Amniotic stem cell (primary cell): Measurements from ENCODE around the gene ABCA7.

Source experiments
- DNase-seq: peaks from one replicate; lab custom pipeline; 2025; lab: John Stamatoyannopoulos, UW

The ABCA7 gene

GRCh38 chr19:1088416-1089010, 48.6 kb downstream of the ABCA7 start:
- DNase-seq = no peak

- DNase-seq = no peak
Measured at GRCh38 chr19:1089126-1089771, 49.3 kb downstream of the ABCA7 start.

DNA sequence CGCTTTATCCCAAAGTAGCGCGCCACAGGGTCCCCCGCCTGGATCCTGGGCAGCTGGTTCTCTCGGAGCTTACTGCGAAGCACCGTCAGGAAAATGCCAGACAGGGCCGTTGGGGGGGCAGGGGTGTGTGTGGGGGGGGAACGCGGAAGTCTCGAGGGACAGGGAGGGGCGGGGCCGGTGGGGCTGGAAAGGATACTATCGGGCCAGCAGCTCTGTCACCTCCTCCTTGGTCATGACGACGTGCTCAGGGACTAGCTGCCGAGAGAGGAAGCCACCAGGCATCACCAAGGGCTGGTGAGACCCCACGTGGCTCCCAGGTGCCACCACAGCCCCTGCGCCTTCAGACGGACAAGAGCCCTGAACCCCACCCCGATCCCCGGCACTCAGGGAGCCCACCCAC, 50.0 kb downstream of the ABCA7 start:
- no peak for DNase-seq

DNA sequence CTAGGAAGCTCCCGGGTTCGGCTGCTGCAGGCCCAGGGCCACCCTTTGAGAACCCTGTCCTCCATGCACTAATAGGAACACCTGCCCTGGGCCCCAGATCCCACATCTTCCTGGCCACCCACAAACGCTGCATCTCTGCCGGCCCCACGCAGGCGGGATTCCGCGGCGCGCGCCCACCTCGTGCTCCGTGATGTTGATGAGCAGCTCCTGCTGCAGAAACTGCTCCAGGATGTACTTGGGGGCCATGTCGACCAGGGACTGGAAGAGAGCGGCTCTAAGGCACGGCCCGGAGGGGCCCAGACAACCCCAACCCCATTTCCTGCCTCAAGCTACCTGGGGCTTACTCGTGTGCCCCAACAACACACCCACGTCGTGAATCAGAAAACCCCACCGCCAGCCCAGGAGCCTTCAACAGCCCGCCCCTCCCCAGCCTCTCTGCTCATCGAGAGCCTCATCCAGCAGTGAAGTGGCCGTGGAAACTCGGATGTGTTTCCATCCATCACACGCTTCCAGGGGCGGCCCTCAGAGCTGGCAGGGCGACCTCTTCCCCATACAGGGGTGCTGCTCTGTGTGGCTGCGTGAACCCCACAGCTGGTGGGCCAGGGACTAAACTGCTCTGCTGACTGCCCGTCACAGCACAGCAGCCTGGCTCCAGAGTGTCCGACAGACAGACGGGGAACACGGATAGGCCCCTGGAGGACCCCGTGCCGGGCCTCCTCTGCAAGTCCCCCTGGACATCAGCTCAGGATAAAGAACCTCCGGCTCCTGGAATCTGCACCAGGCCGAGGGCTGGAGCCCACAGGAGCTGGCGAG, 51.0 kb downstream of the ABCA7 start:
- no peak for DNase-seq

GRCh38 chr19:1091544-1092175, 51.8 kb downstream of the ABCA7 start:
- DNase-seq = no peak

DNA sequence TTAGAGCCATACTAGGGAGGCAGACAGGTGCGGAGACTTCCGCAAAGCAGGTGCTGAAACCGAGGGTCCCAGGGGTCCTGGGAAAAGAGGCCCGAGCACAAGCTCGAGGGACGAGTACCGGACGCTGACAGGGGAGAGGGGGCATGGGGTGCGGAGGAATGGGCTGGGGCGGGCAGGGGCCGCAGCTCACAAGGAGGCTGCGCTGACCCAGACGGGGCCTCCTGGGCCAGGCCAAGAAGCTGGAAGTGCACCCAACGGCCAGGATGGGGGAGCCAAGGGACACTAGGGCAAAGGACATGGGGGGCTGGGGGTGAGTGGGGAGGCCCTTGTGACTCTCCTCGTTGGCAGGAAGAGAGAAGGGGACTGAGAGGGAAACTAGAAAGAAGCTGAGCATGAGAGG, 53.4 kb downstream of the ABCA7 start:
- no peak for DNase-seq

DNA sequence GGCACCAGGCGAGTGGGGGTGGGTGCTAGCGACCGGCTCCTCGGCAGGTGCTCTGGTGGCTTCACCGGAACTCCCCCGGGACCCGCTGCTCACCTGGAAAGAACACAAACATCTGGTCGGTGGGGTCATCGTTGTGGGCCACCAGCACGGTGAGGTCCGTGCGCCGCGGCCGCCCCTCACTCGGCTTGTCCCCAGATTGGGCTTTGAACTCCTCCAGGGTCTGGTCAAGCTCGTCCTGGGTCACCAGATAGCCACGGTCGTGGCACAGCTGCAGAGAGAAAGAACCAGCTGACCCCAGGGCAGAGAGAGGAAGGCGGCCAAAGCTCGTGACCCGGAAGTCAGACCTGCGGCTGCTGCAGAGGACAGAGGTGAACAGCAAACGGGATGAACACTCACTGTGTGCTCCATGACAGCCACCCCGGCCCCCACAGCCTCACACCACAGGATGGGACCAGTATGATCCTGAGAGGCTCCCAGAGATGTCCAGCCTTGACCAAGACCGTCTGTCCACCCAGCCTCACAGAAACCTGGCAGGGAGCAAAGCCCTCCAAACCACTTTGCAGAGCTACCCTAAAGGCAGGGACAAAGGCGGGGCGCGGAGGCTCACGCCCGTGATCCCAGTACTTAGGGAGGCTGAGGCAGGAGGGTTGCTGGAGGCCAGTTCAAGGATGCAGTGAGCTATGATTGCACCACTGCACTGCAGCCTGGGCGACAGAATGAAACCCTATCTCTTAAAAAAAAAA, 54.1 kb downstream of the ABCA7 start:
- no peak for DNase-seq

DNA sequence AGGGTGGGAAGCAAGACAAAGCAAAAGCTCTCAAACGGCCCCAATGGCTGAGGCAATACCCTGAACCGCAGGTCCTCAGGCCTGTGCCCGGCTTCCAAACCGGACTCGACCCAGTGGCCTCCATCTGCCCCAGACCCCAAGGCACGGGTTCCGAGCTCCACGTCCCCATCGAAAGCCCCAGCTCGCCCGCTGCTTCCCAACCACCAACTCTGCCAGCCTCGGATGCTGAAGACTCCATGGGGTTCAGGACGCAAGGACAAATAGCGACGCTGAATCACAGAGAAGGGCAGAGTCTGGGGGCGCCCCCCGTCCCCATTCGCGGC, 54.7 kb downstream of the ABCA7 start:
- no peak for DNase-seq

- DNase-seq = peak; percentile 96
Measured at GRCh38 chr19:1094978-1095701, 55.2 kb downstream of the ABCA7 start, which contains the start of gene POLR2E. Gene POLR2E, minus strand, starts transcription at chr19:1095375. Its CDS starts 60 bp downstream, at chr19:1095315.

DNA sequence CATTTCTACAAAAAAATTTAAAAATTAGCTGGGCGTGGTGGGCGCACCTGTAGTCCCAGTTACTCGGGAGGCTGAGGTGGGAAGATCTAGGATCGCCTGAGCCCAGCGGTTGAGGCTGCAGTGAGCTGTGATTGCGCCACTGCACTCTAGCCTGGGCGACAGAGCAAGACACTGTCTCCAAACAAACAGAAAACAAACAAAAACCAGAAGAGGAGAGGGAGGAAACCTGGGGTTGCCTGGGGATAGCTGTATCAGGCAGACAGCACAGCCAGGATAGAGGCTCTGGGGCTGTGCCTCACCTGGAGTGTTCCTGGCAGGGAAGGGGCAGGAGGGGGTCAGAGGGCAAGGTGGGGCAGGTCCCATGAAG, 57.9 kb downstream of the ABCA7 start:
- DNase-seq = no peak

DNA sequence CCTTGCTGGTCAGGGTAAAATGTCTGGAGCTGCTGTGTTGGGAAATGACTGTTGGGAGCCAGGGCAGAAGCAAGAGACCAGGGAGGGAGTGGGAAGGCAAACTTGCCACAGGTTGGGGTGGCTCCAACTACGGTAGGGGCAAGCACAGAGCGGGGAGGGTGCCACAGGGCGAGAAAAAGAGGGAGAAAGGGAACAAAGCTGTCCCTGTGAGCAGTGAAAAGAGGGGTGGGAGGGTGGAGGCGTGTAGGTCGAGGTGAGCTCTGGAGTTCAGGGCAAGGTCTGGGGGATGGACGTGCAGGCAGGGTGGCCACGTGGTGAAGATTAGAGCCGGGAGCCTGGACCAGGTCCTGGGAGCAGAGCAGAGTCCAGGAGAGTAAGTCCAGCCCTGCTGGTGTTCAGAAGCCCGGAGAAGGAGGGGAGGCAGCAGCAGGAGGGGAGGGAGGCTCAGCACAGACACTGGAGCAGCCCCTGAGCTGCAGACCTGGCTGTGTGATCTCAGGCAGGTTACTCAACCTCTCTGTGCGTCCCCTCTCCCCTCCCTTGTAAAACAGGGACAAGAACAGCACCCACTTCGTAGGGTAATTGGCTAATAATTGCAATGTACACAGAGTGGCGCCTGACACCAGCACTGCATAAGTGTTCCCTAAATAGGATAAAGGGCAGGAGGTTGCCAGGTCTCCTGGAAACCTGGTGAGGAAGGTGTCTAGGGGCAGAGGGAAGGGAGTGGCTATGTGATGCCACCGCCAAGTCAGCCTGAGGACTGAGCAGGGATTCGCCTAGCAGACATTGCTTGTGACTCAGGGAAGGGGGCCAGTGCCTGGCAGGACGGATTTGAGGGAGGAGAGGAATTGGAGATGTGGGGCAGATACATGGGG, 58.5 kb downstream of the ABCA7 start:
- no peak for DNase-seq

- DNase-seq = no peak
Measured at GRCh38 chr19:1101337-1101698, 61.4 kb downstream of the ABCA7 start.

GRCh38 chr19:1102407-1103131, 62.7 kb downstream of the ABCA7 start:
- DNase-seq = peak; percentile 88

DNA sequence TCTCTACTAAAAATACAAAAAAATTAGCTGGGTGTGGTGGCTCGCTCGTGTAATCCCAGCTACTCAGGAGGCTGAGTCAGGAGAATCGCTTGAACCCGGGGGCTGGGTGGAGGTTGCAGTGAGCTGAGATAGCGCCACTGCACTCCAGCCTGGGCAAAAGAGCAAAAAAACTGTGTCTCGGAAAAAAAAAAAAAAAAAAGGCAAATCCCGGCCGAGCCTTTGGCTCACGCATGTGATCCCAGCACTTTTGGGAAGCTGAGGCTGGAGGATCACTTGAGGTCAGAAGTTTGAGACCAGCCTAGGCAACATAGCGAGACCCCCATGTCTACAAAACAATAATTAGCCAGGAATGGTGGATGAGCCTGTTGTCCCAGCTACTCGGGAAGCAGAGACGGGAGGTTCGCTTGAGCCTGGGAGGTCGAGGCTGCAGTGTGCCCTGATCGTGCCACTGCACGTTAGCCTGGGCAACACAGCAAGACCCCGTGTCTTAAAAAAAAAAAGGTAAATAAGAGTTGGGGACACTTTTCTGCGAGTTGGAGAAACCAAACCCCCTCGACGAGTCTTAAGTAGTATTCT, 63.3 kb downstream of the ABCA7 start:
- no peak for DNase-seq

DNA sequence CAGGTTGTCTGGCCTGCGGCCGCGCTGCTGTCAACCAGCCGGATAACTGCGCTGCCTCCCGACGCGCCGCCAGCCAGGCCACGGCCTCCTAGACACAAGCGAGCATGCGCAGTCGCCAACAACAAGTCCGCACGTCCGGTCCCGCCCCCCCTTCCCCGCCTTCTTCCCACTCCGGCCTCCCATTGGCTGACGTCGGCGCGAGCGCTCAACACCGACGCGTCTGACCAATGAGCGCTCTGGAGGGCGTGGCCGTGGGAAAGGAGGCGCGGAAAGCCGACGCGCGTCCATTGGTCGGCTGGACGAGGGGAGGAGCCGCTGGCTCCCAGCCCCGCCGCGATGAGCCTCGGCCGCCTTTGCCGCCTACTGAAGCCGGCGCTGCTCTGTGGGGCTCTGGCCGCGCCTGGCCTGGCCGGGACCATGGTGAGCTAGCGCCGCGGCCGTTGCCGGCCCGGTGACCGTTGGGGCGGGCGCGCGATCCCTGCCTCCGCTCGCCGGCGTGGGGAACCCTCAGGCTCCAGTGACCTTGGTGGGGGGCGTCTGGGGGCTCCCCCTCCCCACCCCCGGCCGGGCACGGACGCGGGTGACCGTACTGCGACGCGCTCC, 63.9 kb downstream of the ABCA7 start, which contains the start of gene GPX4:
TSS of gene GPX4 (plus strand) at position 287 of the 603 bp plus-strand sequence. CDS start at position 337, 50 bp downstream.
- DNase-seq = peak; percentile 100

- DNase-seq = no peak
Measured at GRCh38 chr19:1104311-1105007, 64.6 kb downstream of the ABCA7 start.

GRCh38 chr19:1105008-1105872, 65.3 kb downstream of the ABCA7 start:
- no peak for DNase-seq
